Thoracic aorta (tissue), 2 donors: ENCODE measurements around the gene NCAPG2. TPM values are rescaled to one million over a fixed set of nuclear protein-coding genes. Genes with fewer than 3 reads are reported as not detected.
A peak's percentile ranks its signal among the peaks of the same experiment; 100 is the strongest.

Experiments
- ATAC-seq: fragments of 150-250 bp; one replicate; pipeline ENCODE4 v1.8.0; 2017; ENCODE audit warnings: low read depth; ENCODE audit not compliant: insufficient number of reproducible peaks, low FRiP score
- DNase-seq: peaks from one replicate; pipeline ENCODE4 v3.0.0-alpha.2; 2020; ENCODE audit warnings: low spot score
- H3K27ac ChIP-seq, 2 donors: fragments of 200-600 bp; sonication (generic); 1 replicate in 1 of 2; 2 replicates in 1 of 2; pipeline ENCODE4 v1.5.1; 2016; ENCODE audit warnings: mild to moderate bottlenecking in 2 of 2, moderate library complexity in 2 of 2
- H3K27me3 ChIP-seq: fragments of 200-600 bp; sonication (generic); replicated peaks from 2 replicates; pipeline ENCODE4 v1.6.0; 2016; ENCODE audit warnings: mild to moderate bottlenecking; ENCODE audit not compliant: insufficient read depth
- H3K36me3 ChIP-seq: fragments of 200-600 bp; sonication (generic); one replicate; pipeline ENCODE4 v1.5.1; 2016
- H3K4me1 ChIP-seq, 2 donors: fragments of 200-600 bp; sonication (generic); 1 replicate in 1 of 2; 2 replicates in 1 of 2; pipeline versions ENCODE4 v1.5.1 to v1.6.0; 2016; ENCODE audit warnings: low read depth in 2 of 2, mild to moderate bottlenecking in 1 of 2; ENCODE audit not compliant: control insufficient read depth in 1 of 2
- H3K4me3 ChIP-seq: fragments of 200-600 bp; sonication (generic); 2 replicates; pipeline ENCODE4 v1.5.1; 2016; ENCODE audit warnings: mild to moderate bottlenecking
- H3K9me3 ChIP-seq: fragments of 200-600 bp; sonication (generic); 2 replicates; pipeline ENCODE4 v1.5.1; 2016
- total RNA-seq, 2 donors: library from RNA; depleted of rRNA; stranded (reverse); fragments of >200 nt; gene quantifications; one replicate each; pipeline versions ENCODE4 v1.1.0 to v1.2.3, GENCODE V29; 2016
- TF ChIP-seq, protein P1 (sequence below): fragments of 200-600 bp; sonication (generic); IDR thresholded peaks from one replicate; pipeline ENCODE4 v1.5.1; 2019; ENCODE audit warnings: antibody characterized with exemption

The NCAPG2 gene, protein sequence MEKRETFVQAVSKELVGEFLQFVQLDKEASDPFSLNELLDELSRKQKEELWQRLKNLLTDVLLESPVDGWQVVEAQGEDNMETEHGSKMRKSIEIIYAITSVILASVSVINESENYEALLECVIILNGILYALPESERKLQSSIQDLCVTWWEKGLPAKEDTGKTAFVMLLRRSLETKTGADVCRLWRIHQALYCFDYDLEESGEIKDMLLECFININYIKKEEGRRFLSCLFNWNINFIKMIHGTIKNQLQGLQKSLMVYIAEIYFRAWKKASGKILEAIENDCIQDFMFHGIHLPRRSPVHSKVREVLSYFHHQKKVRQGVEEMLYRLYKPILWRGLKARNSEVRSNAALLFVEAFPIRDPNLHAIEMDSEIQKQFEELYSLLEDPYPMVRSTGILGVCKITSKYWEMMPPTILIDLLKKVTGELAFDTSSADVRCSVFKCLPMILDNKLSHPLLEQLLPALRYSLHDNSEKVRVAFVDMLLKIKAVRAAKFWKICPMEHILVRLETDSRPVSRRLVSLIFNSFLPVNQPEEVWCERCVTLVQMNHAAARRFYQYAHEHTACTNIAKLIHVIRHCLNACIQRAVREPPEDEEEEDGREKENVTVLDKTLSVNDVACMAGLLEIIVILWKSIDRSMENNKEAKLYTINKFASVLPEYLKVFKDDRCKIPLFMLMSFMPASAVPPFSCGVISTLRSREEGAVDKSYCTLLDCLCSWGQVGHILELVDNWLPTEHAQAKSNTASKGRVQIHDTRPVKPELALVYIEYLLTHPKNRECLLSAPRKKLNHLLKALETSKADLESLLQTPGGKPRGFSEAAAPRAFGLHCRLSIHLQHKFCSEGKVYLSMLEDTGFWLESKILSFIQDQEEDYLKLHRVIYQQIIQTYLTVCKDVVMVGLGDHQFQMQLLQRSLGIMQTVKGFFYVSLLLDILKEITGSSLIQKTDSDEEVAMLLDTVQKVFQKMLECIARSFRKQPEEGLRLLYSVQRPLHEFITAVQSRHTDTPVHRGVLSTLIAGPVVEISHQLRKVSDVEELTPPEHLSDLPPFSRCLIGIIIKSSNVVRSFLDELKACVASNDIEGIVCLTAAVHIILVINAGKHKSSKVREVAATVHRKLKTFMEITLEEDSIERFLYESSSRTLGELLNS
- total RNA-seq, result 1 to 10 TPM; 4.1 to 8.4 TPM

DNA sequence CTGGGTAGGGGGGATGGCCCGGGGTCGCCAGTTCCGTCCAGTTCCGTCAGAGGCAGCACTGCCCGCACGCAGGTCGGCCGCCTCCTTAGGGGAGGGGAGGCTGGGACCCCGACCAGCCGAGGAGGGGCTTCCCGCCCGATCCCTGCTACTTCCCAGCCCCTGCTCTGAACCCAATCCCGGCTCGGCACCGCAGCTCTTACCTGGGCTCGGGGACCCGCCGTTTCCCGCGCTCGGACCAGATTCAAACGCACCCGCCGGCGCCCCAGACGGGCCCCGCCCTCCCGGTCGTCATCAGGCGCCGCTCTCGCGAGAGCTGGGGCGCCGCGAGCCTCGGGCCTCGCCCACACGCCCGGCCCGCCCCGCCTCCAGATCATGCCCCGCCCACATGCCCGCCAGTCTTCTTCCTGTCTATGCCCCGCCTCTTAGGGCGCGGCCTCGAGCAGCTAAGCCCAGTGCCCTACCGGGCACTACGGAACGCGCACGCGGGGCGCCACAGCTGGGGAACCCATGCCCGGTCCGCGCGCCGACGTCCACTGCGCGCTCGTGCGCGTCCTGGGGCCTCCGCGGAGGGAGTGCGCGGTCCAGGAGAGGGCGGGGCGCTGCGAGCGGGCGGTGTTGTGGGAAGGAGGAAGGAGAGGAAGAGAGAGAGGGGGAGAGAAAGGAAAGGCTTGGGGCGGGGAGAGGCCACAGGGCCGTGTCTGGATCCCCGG lies at the start of gene NCAPG2:
NCAPG2 (minus strand) TSS at position 281 of the 710 bp plus-strand sequence. CDS start 2,905 bp downstream, outside the sequence.
- Histone ChIP-seq H3K9me3 (no peaks in the 10 kb centered on the region), H3K27ac (peak within 1 kb of the TSS; percentile 65 to 74), H3K36me3 (no peaks in the 10 kb centered on the region), H3K4me1 (peaks cover 3 to 20% of the 10 kb centered on the region in 2 donors), H3K4me3 (peak within 1 kb of the TSS; percentile 76), H3K27me3 (no peaks in the 10 kb centered on the region)
- TF ChIP-seq, protein P1, sequence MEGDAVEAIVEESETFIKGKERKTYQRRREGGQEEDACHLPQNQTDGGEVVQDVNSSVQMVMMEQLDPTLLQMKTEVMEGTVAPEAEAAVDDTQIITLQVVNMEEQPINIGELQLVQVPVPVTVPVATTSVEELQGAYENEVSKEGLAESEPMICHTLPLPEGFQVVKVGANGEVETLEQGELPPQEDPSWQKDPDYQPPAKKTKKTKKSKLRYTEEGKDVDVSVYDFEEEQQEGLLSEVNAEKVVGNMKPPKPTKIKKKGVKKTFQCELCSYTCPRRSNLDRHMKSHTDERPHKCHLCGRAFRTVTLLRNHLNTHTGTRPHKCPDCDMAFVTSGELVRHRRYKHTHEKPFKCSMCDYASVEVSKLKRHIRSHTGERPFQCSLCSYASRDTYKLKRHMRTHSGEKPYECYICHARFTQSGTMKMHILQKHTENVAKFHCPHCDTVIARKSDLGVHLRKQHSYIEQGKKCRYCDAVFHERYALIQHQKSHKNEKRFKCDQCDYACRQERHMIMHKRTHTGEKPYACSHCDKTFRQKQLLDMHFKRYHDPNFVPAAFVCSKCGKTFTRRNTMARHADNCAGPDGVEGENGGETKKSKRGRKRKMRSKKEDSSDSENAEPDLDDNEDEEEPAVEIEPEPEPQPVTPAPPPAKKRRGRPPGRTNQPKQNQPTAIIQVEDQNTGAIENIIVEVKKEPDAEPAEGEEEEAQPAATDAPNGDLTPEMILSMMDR, result peak; percentile 58
- ATAC-seq (peak; percentile 98), DNase-seq (peak; percentile 89)

DNA sequence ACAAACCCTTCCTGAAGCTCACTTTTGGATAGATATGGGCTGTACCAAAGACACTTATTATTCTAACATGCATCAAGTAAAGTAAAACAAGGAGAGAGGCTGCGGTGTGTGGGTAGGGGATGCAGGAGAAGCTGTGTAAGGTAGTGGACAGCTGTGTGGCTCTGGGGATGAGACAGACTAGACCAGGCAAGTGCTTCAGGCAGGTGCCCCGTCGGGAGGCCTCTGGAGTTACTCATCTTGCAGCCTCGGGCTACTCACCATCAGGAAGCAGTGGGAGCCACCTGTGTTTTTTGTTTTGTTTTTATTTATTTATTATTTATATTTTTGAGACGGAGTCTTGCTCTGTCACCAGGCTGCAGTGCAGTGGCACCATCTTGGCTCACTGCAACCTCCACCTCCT lies 49.3 kb upstream of the NCAPG2 start:
- no peak for DNase-seq
- Histone ChIP-seq H3K4me1 (no peaks in the 10 kb centered on the region), H3K9me3 (no peaks in the 10 kb centered on the region), H3K4me3 (no peak overlapping the region), H3K27me3 (no peaks in the 10 kb centered on the region), H3K36me3 (peaks cover 41% of the 10 kb centered on the region), H3K27ac (no peak overlapping the region)
- TF ChIP-seq, protein P1, result no peak
- ATAC-seq, result no peak

DNA sequence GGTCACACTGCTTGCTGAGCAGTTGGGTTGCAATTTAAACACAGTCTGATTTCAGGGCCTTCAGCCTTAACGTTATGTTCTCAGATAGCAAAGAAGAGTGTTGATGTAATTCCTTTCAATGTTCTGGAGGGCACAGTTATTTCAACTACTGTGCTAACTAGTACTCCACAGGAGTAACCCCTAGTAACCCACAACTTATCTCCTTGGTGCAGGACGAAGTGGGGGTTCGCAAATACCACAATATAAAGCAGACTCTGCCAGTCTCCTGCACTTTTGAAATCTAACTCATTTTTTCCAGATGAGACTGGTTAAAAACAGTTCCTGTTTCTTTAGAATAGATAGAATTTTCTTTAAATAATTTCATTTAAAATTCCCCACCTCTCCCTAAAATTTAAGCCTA lies 47.1 kb upstream of the NCAPG2 start:
- Histone ChIP-seq H3K9me3 (no peaks in the 10 kb centered on the region), H3K4me1 (no peaks in the 10 kb centered on the region), H3K27me3 (no peaks in the 10 kb centered on the region), H3K36me3 (peaks cover 50% of the 10 kb centered on the region), H3K27ac (no peak overlapping the region), H3K4me3 (no peak overlapping the region)
- TF ChIP-seq, protein P1, result no peak
- no peak for DNase-seq
- ATAC-seq, result no peak

DNA sequence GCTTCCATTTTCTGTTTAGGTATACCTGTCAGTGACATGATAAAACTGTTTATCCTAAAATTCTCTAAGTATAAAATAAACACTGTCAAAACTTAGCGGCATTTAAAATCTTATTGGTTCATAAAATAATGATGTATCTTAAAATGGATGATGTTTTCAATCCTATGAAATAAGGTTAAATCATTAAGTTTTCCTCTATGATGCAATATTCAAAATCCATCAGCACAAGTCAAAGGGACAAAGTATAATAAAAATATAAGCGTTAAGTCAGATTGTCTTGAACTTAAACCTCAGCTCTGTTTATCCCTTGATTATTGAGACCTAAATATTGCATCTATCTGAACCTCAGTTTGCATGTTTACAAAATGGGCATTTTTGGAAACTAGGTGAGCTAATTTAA lies 46.6 kb upstream of the NCAPG2 start:
- TF ChIP-seq, protein P1, result no peak
- no peak overlapping the region for H3K4me3 ChIP-seq
- H3K27ac ChIP-seq, result no peak overlapping the region
- no peaks in the 10 kb centered on the region for H3K4me1 ChIP-seq
- H3K27me3 ChIP-seq, result no peaks in the 10 kb centered on the region
- no peak for DNase-seq
- no peaks in the 10 kb centered on the region for H3K9me3 ChIP-seq
- H3K36me3 ChIP-seq, result peaks cover 47% of the 10 kb centered on the region
- ATAC-seq, result no peak
